ENCODE data around the gene CTNNA3. TPM values are rescaled to one million over a fixed set of nuclear protein-coding genes. Genes with fewer than 3 reads are reported as not detected.

Gene CTNNA3
- polyA plus RNA-seq, 1 donor from 2014 or later: 0.14 TPM

- TF ChIP-seq SMC3 (conservative IDR thresholded peaks at IDR 0.05; ENCODE audit: poor library complexity) (no peak), CTCF (IDR thresholded peaks at IDR 0.05; ENCODE audit: poor library complexity, severe bottlenecking) (no peak), RAD21 (conservative IDR thresholded peaks at IDR 0.05) (no peak), POLR2AphosphoS5 (IDR thresholded peaks at IDR 0.05) (no peak), EZH2 (IDR thresholded peaks at IDR 0.05; ENCODE audit: borderline replicate concordance, insufficient read depth, low read length, poor library complexity, severe bottlenecking) (no peak), EP300 (conservative IDR thresholded peaks at IDR 0.05; ENCODE audit: poor library complexity, severe bottlenecking) (no peak), MXI1 (conservative IDR thresholded peaks at IDR 0.05; ENCODE audit: poor library complexity, severe bottlenecking) (no peak), TAF1 (IDR thresholded peaks at IDR 0.05; ENCODE audit: low read depth) (no peak), REST (IDR thresholded peaks at IDR 0.05; ENCODE audit: borderline replicate concordance) (no peak)
Measured at GRCh38 chr10:67246066-67246555, 449.9 kb downstream of the CTNNA3 start.

GRCh38 chr10:67242528-67242927 lies 453.5 kb downstream of the CTNNA3 start:
- H3K9me2 ChIP-seq (ENCODE audit: insufficient read depth, low read length): no peaks in the 10 kb centered on the region
- no peaks in the 10 kb centered on the region for H3F3A ChIP-seq (ENCODE audit: insufficient read depth, low read length, poor library complexity, severe bottlenecking)
- no peaks in the 10 kb centered on the region for H4K20me1 ChIP-seq (ENCODE audit: insufficient read depth)
- H3K27ac ChIP-seq (ENCODE audit: low read length): no peak overlapping the region
- H3K9me3 ChIP-seq (ENCODE audit: low read length): no peaks in the 10 kb centered on the region
- no peaks in the 10 kb centered on the region for H3K79me2 ChIP-seq (replicated peaks; ENCODE audit: insufficient read depth, low read length)
- H3K27me3 ChIP-seq (ENCODE audit: insufficient read depth, low read depth, low read length): no peaks in the 10 kb centered on the region
- no peak overlapping the region for H3K4me3 ChIP-seq (ENCODE audit: low read length)
- H2AFZ ChIP-seq (ENCODE audit: low read depth, low read length): no peak overlapping the region
- no peak overlapping the region for H3K9ac ChIP-seq (ENCODE audit: low read length)
- TF ChIP-seq SMC3 (conservative IDR thresholded peaks at IDR 0.05; ENCODE audit: poor library complexity) (no peak), MXI1 (conservative IDR thresholded peaks at IDR 0.05; ENCODE audit: poor library complexity, severe bottlenecking) (no peak), EZH2 (IDR thresholded peaks at IDR 0.05; ENCODE audit: borderline replicate concordance, insufficient read depth, low read length, poor library complexity, severe bottlenecking) (no peak), RAD21 (conservative IDR thresholded peaks at IDR 0.05) (no peak), TAF1 (IDR thresholded peaks at IDR 0.05; ENCODE audit: low read depth) (no peak)
- H3K4me2 ChIP-seq (ENCODE audit: low read length): no peak overlapping the region
- no peaks in the 10 kb centered on the region for H3K36me3 ChIP-seq (ENCODE audit: insufficient read depth, low read length)

More at GRCh38 chr10:67246066-67246555, 449.9 kb downstream of the CTNNA3 start:
- Histone ChIP-seq H3K4me3 (ENCODE audit: low read length) (no peak overlapping the region), H3K4me2 (ENCODE audit: low read length) (no peak overlapping the region), H3F3A (ENCODE audit: insufficient read depth, low read length, poor library complexity, severe bottlenecking) (no peaks in the 10 kb centered on the region), H3K36me3 (ENCODE audit: insufficient read depth, low read length) (no peaks in the 10 kb centered on the region), H3K9me2 (ENCODE audit: insufficient read depth, low read length) (no peaks in the 10 kb centered on the region), H3K27ac (ENCODE audit: low read length) (no peak overlapping the region), H3K79me2 (replicated peaks; ENCODE audit: insufficient read depth, low read length) (no peaks in the 10 kb centered on the region), H3K9ac (ENCODE audit: low read length) (no peak overlapping the region), H2AFZ (ENCODE audit: low read depth, low read length) (no peak overlapping the region), H4K20me1 (ENCODE audit: insufficient read depth) (no peaks in the 10 kb centered on the region), H3K9me3 (ENCODE audit: low read length) (peaks cover 4% of the 10 kb centered on the region), H3K27me3 (ENCODE audit: insufficient read depth, low read depth, low read length) (no peaks in the 10 kb centered on the region)
